Heart right ventricle (tissue), 16 donors: ENCODE results near the gene DENND1A. TPM values are rescaled to one million over a fixed set of nuclear protein-coding genes. Genes with fewer than 3 reads are reported as not detected.

Source experiments
- ATAC-seq, 8 donors: fragments of 200-7000 bp; cut with Tn5 transposase; one replicate each; pipeline ENCODE4 v1.9.1; 2020; ENCODE audit warnings: mild to moderate bottlenecking in 8 of 8, moderate library complexity in 8 of 8, moderate number of reproducible peaks in 1 of 8
- DNase-seq, 2 donors: peaks; one replicate each; pipeline ENCODE4 v3.0.0-alpha.2; 2020
- H3K27ac ChIP-seq, 10 donors: fragments of 200-600 bp; sonication (generic) in 2 of 10; one replicate each; pipeline versions ENCODE4 v1.5.0 to v1.8.0; 2020 to 2022; ENCODE audit warnings: mild to moderate bottlenecking in 3 of 10
- H3K27me3 ChIP-seq, 7 donors: fragments of 200-600 bp; one replicate each; pipeline ENCODE4 v1.8.0; 2021 to 2022; ENCODE audit warnings: mild to moderate bottlenecking in 2 of 7
- H3K36me3 ChIP-seq, 9 donors: fragments of 200-600 bp; sonication (generic) in 1 of 9; one replicate each; pipeline versions ENCODE4 v1.5.0 to v1.8.0; 2020 to 2022; ENCODE audit warnings: mild to moderate bottlenecking in 2 of 9
- H3K4me1 ChIP-seq, 9 donors: fragments of 200-600 bp; sonication (generic) in 1 of 9; one replicate each; pipeline versions ENCODE4 v1.5.0 to v1.8.0; 2020 to 2022; ENCODE audit warnings: mild to moderate bottlenecking in 4 of 9
- H3K4me3 ChIP-seq, 10 donors: fragments of 200-600 bp; sonication (generic) in 2 of 10; one replicate each; pipeline versions ENCODE4 v1.5.0 to v1.8.0; 2020 to 2022; ENCODE audit warnings: mild to moderate bottlenecking in 7 of 10, moderate library complexity in 2 of 10
- H3K9me3 ChIP-seq, 11 donors: fragments of 200-600 bp in 10 of 11; sonication (generic) in 2 of 11; one replicate each; pipeline versions ENCODE4 v1.5.0 to v1.8.0; 2013 to 2022; ENCODE audit warnings: mild to moderate bottlenecking in 2 of 11, control low read depth in 1 of 11, moderate library complexity in 1 of 11
- WGBS, 2 donors: extraction: QIAGEN DNeasy Blood & Tissue Kit; methylation state at CpG; one replicate each; pipeline ENCODE4 v1.1.7; 2013; ENCODE audit warnings: inconsistent platforms in 1 of 2; 5-methylcytosine and 5-hydroxymethylcytosine counted together
- intact Hi-C, 10 donors: fragments of 100-400 bp; cut with DNase I; formaldehyde crosslinking; loops; one replicate each; pipeline versions ENCODE4 v1.11.1 to v1.14.2; 2022
- polyA plus RNA-seq, 2 donors: library from polyadenylated mRNA; stranded (reverse); fragments of 200-250 nt; gene quantifications; one replicate each; pipeline ENCODE4 v1.2.3, GENCODE V29; 2013
- total RNA-seq, 10 donors: library from RNA; stranded (reverse); fragmentation: NEBNext Ultra II Directional in 3 of 10; extraction: Animal tissue kit (Norgen Biotek cat#: 25700) in 3 of 10; gene quantifications; one replicate each; pipeline versions ENCODE4 v1.2.1 to v1.2.4, GENCODE V29; 2021 to 2023
- TF ChIP-seq, protein P1 (sequence below), 9 donors: fragments of 200-600 bp; sonication (generic) in 2 of 9; IDR thresholded peaks; one replicate each; pipeline versions ENCODE4 v1.5.0 to v1.8.0; 2021 to 2022; ENCODE audit warnings: antibody characterized with exemption in 9 of 9, mild to moderate bottlenecking in 5 of 9, moderate library complexity in 1 of 9
- donor health status: Arrhythmogenic right ventricular cardiomyopathy.
- donor health status: ischemic (EF 13 %, LVEDD 7.1; RV severe dilation, severe dysfunction).
- donor health status: healthy with polysubstance abuse.
- donor health status: DM: no; HTN: yes; CAD: no.
- donor health status: DM: no; HTN: no; CAD: no.
- donor health status: ischemic (EF 25% LVEDD 6.9; RV normal size, moderate dysfunction).
- donor health status: ischemic (EF 25% LVEDD 5.7; RV mildly dilated, moderate dysfunction).
- donor health status: healthy.
- donor health status: DM: yes; HTN: yes; CAD: no.
- donor health status: Ischemic cardiomyopathy.
- donor health status: ischemic (EF 35%, LVEDD 5.7; RV mildly dilated, moderate dysfunction).
- donor health status: nonischemic (EF 11% LVEDD 7.7; RV severe dilation, severe dysfunction).
- donor health status: DM: yes; HTN: yes; CAD: no.
- donor health status: PGD.
- donor health status: ischemic (EF 29% LVEDD 5.4; RV normal size, mild dysfunction).
- donor health status: nonischemic (EF 23%, LVEDD 6.1; RV moderate dilation, normal function).

The DENND1A gene
- total and polyA plus RNA-seq, 12 donors = 7.3 to 19.6 (median 12.2) TPM

DNA sequence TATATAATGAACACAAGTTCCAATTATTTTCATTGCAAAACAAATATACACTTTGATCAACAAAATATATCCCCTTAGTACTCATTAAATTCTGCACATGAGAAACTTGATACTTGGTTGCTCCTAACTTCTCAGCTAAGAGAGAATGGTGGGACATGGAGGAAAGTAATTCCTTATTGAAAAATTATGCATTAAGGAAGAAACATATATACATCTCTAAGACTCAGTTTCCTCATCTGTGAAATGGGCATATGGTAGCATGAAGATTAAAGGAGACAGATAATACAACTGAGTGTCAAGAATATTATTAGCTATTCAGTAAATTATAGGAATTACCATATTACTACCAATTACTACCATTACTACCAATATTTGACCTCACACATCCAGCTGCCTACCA is 488.2 kb downstream of the DENND1A start:
- Histone ChIP-seq H3K27me3 (no peaks in the 10 kb centered on the region), H3K9me3 (no peaks in the 10 kb centered on the region), H3K27ac (no peak overlapping the region), H3K4me3 (no peak overlapping the region), H3K36me3 (peaks cover 0 to 58% (median 19%) of the 10 kb centered on the region in 9 donors), H3K4me1 (no peaks in the 10 kb centered on the region)
- intact Hi-C loops = no loop called here
- ATAC-seq = no peak
- TF ChIP-seq, protein P1, sequence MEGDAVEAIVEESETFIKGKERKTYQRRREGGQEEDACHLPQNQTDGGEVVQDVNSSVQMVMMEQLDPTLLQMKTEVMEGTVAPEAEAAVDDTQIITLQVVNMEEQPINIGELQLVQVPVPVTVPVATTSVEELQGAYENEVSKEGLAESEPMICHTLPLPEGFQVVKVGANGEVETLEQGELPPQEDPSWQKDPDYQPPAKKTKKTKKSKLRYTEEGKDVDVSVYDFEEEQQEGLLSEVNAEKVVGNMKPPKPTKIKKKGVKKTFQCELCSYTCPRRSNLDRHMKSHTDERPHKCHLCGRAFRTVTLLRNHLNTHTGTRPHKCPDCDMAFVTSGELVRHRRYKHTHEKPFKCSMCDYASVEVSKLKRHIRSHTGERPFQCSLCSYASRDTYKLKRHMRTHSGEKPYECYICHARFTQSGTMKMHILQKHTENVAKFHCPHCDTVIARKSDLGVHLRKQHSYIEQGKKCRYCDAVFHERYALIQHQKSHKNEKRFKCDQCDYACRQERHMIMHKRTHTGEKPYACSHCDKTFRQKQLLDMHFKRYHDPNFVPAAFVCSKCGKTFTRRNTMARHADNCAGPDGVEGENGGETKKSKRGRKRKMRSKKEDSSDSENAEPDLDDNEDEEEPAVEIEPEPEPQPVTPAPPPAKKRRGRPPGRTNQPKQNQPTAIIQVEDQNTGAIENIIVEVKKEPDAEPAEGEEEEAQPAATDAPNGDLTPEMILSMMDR (IDR thresholded peaks at IDR 0.05) = no peak
- no peak for DNase-seq

DNA sequence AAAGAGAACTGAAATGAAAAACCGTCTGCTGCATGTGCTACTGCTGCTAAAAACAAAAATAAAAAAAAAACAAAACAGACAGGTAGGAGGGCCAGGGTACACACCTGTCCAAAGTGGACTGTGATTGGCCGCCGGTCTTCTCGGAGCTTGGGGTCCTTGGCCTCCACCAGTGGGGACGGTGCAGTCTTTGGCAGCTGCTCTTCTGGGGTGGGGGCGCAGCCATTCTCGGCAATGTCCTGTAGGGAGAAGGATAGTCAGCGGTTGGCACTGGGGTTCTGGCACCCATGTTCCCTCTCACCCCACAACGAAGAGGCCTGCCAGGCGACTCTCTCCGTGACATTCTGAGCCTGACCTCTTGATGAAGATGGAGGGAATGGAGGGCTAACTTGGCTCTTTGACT is 489.7 kb downstream of the DENND1A start:
- no peaks in the 10 kb centered on the region for H3K27me3 ChIP-seq
- intact Hi-C loops = no loop called here
- ATAC-seq = no peak
- TF ChIP-seq, protein P1 (IDR thresholded peaks at IDR 0.05) = no peak
- no peaks in the 10 kb centered on the region for H3K4me1 ChIP-seq
- H3K9me3 ChIP-seq = no peaks in the 10 kb centered on the region
- H3K27ac ChIP-seq = no peak overlapping the region
- DNase-seq = no peak
- no peak overlapping the region for H3K4me3 ChIP-seq
- peaks cover 0 to 60% (median 20%) of the 10 kb centered on the region in 9 donors for H3K36me3 ChIP-seq
- WGBS, 2 donors = 95 to 96% methylated on average over 11 of the region's 11 CpGs

DNA sequence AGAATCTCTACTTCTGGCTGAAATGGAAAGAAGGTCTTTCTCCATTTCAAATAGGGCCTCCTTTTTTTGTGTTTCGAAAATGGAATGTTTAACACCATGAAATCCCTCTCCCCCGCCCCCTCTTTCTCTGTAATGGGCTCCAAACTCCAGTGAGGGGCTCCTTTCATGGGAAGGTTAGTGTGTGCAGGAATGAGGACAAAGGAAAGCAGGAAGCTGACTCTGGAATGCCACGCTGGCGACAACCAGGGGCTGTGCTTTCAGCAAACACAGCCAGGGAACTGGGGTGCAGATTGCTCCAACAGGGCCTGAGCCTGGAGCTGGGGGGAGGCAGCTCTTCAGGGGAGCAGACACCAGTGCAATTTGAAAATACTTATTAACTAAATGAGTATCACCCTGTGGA is 491.1 kb downstream of the DENND1A start:
- ATAC-seq (no peak), DNase-seq (no peak)
- Histone ChIP-seq H3K27me3 (no peaks in the 10 kb centered on the region), H3K27ac (no peak overlapping the region), H3K4me1 (no peaks in the 10 kb centered on the region), H3K36me3 (peaks cover 0 to 69% (median 20%) of the 10 kb centered on the region in 9 donors), H3K9me3 (no peaks in the 10 kb centered on the region), H3K4me3 (no peak overlapping the region)
- intact Hi-C loops = no loop called here
- TF ChIP-seq, protein P1 (IDR thresholded peaks at IDR 0.05) = no peak
- WGBS, 2 donors = 73 to 76% methylated on average over 4 of the region's 4 CpGs

DNA sequence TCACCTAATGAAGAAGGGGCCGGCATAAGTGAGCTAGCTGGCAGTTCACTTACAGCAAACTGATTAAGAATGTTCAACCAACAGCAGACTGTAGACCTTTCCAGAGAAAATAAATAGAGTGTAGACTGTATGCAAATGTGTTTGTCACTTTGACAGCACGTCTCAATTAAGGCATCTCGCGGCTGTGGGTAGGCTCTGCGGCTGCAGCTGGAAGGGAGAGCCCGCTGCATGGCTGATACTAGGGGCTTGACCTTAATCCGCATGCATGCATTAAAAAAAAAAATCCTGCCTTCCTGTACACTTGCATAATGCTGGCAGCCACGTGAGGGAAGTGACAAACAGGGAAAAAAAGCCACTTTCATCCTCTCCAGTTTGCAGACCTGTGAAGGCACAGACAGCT is 491.6 kb downstream of the DENND1A start:
- intact Hi-C loops = no loop called here
- TF ChIP-seq, protein P1 (IDR thresholded peaks at IDR 0.05) = no peak
- 72 to 75% methylated on average over 8 of the region's 8 CpGs for WGBS, 2 donors
- Histone ChIP-seq H3K4me1 (no peaks in the 10 kb centered on the region), H3K27me3 (no peaks in the 10 kb centered on the region), H3K36me3 (peaks cover 0 to 71% (median 20%) of the 10 kb centered on the region in 9 donors), H3K4me3 (no peak overlapping the region), H3K27ac (no peak overlapping the region), H3K9me3 (no peaks in the 10 kb centered on the region)
- no peak for DNase-seq
- no peak for ATAC-seq
